GM21423 (cell line): ENCODE measurements around the gene MATN1.

Experiments used
- ATAC-seq: cut with Tn5 transposase; IDR thresholded peaks from one replicate; pipeline ENCODE4 v1.9.1; 2021; ENCODE audit warnings: mild to moderate bottlenecking, moderate library complexity; ENCODE audit not compliant: unreplicated experiment

The MATN1 gene

DNA sequence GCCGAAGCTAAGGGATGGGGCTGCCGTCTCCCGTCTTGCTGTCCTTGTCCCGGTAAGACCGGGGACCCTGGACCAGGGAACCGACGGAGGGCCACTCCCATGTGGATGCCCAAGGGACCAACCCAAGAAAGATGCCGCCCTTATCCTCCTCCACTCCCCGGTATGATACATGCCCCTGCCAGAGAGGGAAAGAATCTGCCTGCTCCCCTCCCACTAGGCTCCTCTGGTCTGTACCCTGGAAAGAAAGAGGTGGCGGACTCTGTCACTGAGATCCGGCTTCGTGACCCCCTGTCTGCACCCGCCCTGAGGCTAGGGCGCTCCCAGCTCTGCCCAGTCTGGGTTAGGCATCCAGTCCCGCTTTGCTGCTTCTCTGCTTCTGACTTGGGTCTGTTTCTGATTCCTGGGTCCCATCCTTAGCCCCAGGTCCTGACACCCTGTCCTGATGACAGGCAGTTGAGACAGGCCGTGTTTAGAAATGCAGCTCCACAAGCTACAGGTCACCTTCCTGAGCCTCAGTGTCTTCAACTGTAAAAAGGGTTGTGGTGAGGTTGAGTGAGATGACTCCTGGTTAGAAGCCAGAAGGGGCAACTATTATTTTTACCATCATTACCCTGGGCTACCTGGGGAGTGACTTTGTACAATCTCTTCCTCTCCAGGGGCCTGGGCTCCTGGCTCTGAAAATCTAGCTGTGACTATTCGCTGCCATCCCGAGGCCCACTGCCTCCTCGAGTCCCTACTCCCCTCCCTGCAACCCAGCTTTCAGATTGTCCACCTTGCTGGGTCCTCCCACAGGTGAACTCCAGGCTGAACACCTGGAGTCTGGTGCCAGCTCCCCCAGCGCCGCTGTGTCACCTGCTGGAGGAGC is 3.7 kb downstream of the MATN1 start:
- no peak for ATAC-seq

DNA sequence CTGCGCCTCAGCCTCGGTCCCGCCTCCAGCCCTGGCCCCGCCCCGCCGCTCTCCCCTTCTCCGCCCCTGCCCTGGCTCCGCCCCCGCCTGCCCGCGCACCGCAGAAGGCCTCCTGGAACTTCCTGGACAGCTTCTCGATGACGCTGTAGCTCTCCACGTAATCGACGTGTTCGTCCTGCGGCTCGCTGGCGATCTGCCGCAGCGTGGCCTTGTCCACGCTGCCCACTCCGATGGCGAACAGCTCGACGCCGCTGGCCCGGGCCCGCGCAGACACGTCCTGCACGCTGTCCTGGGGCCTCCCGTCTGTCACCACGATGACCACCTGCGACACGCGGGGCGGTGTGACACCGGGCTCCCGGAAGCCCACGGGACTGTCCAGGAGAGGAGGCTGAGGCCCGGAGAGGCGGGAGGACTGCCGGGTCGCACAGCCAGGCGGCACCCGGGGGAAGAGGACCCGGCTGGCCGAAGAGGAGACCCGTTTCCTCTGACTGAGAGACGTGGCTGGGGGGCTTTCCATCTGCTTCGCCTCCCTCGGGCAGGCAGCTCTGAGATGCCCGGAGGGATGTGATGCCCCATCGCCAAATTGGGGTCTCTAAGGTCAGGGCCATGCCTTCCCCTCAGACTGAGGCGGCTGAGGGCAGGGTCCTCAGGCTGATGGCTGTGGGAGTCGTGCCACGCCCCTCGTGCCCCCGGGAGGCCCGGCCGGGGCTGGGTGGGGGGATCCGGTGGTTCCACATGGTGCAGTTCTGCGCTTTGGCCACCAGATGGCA is 4.6 kb downstream of the MATN1 start:
- peak; percentile 54 for ATAC-seq

DNA sequence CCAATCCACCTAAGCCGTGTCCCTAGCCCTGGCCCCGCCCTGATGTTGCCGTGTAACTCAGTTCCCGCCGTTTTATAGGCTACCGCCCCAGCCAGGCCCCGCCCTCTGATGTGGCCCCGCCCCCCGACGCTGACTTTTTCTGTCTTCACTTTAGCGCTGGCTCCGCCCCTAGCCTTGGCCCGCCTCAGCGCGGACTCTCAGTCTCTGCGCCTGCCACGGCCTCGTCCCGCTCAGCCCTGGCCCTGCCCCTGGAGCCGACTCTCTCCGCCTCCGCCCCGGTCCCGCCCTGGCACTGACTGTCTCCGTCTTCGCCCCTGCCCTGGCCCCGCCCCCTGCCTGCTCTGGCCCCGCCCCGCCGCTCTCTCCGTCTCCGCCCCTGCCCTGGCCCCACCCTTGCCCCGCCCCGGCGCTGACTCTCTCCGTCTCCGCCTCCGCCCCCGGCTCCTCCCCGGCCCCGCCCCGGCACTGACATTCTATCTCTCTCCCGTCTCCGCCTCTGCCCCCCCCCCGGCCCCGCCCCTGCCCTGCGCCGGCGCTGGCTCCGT is 5.2 kb downstream of the MATN1 start:
- peak; percentile 81 for ATAC-seq

DNA sequence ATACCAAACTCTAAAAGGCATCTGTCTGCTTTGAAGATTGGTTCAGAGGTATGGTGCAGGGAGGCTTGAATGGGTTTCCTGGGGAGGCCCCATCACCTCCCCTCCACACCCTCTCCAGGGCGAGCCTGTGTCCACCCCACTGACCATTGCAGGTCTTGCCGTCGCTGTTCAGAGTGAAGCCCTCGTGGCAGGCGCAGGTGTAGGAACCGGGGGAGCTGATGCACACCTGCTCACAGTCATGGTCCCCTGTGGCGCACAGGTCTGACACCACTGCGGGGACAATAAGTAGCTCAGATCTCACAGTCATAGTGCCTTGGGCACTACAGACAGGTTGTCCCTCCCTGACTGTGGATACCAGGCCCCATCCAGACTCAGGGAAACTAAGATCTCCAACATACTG is 6.7 kb downstream of the MATN1 start:
- no peak for ATAC-seq

DNA sequence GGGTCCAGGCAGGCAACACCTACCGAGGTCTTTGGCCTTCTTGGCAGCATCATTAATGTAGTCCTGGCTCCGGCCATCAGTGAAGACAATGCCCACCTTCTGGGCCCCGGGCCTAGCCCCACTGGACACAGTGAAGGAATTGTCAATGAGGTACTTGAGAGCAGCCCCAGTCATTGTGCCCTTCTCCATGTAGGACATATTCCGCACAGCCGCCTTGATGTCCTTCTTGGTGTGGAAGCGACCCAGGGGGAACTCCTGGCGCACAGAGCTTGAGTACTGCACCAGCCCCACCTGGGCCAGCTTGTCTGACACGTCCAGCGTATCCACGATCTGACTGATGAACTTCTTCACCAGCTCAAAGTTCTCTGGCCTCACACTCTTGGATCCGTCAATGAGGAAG is 7.5 kb downstream of the MATN1 start:
- ATAC-seq = no peak

DNA sequence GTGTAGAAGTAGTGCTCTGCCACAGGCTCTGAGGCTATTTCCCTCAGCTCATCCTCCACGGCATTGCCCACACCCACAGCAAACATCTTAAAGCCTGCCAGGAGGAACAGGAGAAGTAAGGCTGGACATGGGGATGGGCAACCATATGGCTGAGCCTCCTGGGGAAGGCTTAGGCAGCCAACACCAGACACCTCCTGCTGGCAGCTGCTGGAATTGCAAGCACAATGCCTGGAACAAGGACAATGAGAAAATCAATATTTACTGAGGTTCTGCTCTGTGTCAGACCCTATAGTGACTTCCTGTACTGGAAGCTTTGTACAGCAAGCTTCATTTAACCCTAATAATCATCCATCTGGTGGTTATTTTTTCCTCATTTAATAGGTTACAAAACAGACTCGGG is 8.2 kb downstream of the MATN1 start:
- no peak for ATAC-seq

DNA sequence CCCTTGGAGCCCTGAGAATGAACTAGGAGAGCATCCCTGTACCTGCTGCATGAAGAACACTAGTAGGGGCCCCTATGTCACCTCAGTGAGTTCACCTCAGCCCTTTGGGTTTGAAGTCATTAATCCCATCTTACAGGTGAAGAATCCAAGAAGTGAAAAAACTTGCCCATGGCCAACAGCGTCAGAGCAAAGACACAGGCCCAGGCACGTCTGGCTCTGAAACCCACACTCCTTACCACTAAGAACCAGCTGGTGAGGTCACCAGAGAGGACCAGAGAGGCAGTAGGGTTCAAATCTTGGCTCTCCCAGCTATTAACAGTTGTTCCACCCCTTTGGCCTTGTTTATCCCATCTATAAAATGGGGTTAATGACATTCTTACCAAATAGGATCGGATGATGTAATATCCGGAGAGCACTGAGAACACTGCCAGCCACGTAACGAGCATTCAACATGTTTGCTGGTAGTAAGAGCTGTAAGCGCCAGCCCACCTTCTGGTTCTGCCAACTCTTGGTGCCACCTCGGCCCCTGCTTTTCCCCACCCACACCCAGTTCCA is 8.8 kb downstream of the MATN1 start:
- no peak for ATAC-seq

DNA sequence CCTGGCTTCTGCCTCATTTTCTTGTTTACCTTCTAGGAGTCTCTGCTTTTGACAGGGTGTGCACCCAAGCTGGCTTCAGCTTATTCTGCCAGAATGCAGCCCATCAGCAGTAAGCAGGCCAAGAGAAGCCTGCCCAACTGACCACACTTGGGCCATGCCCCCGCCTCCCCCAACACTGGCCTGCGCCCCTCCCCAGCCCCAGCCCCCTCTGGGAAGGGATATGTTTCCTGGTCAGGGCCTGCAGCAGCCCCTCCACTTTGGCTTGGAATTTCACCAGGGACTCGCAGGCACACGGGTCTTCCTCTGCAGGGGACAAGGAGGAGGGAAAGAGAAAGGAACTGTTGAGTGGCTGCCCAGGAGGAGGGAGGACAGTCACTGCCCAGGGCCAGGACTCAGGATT is 9.4 kb downstream of the MATN1 start:
- no peak for ATAC-seq

DNA sequence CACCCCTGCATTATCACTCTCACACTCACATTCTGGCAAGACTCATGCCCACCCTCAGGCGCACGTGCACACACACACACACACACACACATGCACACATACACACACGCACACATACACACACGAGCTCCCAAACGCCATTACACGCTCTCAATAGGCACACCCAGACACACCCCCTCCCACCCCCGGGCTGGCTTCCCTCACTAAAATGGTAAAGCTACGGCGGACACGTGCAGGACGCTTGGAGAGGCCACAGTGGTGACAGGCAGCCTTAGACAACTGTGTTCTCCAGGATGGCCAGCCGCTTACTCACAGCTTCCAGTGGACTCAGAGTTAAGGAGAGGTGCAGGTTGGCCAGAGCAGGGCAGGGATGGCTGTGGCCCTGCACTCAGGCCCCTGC is 10.1 kb downstream of the MATN1 start:
- ATAC-seq = no peak

DNA sequence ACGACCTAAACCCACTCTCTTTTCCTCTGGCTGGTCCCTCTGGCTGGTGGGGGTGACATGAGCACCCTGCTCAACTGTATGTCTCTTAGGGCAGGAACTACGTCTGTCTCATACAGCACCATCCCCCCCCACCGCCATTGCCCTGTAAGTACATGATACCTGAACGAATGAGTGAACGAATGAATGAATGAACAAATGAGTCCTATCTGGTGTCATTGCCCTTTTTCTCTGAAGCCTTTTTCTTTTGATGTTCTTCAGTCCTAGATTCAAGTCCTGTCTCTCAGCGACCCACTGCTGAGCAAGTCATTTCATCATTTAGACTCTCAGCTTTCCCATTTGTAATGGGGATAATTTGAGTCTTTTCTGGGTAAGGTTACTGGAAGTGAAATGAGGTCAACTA is 10.8 kb downstream of the MATN1 start:
- no peak for ATAC-seq

DNA sequence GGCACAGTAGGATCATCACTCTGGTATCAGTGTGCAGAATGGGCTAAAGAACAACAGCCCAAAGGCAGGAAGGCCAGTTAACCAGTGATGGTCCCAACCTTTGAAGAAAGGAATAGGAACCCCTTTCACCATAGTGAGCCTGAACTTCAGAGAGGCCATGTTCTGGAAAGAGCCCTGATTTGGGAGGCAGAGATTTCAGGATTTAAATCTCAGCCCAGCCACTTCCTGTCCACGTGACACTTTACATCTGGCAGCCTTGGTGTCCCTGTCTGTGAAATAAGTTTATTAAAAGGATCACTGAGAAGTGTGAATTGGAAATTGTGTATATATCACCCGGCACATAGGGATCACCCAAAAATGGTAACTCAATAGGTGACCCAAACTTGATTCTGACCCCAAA is 13.0 kb downstream of the MATN1 start:
- ATAC-seq = no peak

DNA sequence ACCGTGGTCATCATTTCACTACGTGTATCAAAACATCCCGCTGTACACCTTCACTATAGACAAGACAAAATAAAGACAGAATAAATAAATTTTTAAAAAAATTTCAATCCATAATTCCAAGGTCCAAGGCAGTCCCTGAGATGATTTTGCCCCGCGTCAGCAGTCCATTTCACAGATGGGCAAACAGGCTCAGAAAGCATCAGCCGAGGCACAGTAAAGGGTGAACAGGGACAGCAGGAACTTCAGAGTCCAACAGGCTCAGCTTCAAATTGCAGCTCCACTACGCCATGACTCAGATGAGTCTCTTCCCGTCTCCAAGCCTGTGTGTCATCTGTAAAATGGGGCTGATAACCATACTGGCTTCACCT is 15.0 kb downstream of the MATN1 start:
- ATAC-seq = no peak

DNA sequence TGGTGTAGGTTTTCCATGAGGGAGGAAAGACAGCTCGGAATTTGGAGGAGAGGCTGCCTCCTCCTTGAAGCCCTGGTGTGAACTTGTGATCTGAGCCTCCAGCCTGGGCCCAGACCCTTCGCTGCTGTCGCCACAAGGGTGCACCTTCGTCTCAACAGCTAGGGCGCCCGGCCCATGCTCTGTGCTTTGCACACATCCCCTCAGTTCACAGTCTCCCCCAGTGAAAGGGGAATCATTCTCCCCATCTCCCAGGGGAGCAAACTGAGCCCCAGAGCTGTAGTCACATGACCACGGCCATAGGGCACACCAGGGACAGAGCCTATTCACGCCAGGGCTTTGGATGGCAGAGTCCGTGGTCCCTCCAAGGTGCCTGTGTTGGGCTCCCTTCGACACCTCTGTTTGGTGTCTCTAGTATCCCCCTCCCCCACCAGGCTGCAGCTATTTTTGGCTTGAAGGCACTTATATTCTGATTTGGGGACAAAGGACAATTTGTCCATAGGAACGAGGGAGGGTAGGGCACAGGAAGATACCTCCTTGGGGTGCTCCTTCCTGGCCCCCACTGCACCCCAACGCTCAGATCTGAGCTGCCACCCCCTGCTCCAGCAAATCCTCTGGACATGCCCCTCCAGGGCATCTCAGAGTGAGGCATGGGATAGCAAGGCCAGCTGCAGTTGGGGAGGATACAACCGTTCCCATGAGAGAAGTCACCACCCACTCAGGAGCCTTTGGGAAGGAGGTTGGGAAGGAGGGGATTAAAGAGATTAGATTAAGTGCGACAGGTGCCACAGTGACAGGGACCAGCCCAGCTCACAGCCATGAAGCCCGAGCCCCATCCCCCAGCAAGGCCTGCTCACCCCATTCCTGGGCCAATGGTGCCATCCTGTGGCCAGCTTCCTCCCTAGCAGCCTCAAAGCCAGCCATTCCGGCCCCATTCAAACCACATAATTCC is 15.7 kb downstream of the MATN1 start:
- ATAC-seq = no peak

DNA sequence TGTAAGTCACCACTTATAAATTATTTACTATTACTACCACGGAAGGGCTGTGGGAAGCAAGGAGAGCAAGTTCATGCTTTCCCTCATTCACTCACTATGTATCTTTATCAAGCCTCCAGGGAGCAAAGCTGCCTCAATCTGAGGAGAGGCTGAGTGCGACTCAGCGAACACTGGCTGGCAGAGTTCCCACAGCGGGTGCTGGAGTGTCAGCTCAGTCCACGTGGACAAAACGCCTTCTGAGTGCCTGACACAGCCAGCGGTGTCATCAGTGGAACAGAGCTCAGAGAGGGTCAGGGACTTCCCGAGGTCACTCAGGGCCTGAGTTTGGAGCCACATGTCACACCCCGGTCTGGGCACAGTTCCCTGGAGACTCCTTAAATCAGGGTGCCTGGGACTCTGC is 16.9 kb downstream of the MATN1 start:
- no peak for ATAC-seq

DNA sequence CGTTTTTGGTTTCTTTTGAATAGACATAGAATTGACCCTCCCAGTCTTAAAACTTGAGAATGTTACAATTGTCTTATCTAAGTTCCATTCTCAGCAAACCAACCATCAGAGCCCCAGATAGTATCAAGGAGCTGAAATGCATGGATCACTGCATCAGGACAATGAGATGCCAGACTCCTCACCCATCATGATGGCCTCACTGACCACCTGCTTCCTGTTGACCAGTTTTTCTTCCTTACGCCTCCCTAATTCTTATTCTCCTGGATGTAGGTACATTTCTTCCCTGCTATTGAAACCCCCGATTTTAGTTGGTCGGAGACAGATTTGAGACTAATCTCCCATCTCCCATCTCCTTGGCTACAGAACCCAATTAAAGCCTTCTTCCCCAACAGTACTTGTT is 17.7 kb downstream of the MATN1 start:
- ATAC-seq = no peak

DNA sequence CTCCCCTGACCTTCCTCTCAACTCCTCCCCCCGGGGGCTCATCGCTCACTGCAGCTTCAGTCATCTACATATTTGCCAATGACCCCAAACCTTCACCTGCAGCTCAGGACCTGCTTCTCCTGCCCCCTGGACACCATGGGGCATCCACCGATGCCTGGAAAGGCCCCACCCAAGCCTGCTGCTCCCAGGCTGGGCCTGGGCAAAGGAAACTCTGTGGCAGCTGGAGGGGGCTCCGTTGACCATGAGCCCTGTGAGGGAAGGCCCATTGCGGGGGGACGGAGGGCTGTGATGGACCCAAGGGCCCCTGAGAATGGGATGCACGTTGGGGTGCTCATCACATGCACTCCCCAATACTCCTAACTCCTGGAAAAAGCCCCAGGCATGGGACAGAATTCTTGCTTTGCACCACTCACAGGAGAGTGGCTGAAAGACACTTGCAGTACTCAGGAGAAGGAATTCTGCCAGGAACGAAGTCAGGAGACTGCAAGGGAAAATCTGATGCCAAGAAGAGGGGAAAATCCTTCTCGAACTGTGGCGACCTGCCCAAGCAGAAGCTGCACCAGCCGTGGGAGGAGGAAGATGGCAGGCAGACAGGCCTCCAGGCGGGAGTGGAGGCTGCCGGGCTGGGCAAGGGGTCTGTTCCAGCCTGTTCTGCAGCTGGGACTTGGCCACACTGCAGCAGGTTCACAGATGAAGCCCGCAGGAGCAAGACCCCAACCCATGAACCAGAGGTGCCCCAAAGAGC is 18.4 kb downstream of the MATN1 start:
- ATAC-seq = no peak

DNA sequence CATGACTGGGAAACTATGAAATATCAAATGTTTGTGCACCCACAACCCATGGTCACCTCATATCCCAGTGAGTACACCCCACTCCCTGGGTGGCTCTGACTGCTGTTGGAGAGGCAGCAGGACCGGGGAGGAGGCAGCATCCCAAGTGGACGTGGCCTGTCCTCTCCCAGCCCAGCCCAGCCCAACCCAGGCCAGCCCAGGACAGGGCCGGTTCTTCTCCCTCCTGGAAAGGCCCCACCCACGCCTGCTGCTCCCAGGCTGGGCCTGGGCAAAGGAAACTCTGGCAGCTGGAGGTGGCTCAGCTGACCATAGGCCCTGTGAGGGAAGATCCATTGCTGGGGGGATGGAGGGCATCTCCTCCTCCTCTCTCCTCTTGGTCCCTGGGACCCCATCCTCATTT is 19.1 kb downstream of the MATN1 start:
- ATAC-seq = no peak

DNA sequence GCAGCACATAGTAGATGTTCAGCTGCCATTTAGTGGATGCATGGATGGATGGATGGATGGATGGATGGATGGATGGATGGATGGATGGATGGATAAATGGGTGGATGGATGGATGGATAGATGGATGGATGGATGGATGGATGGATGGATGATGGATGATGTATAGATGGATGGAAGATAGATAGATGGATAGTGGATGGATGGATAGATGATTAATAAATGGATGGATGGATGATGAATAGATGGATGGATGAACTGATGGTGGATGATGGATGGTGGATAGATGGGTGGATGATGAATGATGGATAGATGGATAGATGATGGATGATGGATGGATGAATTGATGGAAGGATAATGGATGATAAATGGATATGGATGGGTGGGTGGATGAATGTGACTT is 20.6 kb downstream of the MATN1 start:
- no peak for ATAC-seq

DNA sequence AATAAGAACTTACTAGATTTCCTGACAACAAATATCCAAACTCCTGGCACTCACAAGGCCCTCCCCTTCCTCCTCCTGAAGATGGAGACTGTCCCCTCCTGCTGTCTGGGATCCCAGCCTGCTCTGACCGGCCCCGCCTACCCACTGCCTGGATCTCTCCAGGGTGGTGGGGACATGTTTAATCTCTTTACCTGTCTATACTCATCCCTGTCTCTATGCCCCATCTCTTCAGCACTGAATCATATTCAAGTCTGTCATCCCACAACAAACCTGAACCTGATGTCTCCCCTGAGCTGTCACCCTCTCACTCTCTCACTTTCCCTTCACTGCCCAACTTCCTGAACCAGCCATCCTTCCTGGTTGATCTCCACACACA is 22.1 kb downstream of the MATN1 start:
- ATAC-seq = no peak
